Neural cell (in vitro differentiated cells): ENCODE measurements around the gene EEF2K. TPM values are rescaled to one million over a fixed set of nuclear protein-coding genes. Genes with fewer than 3 reads are reported as not detected.

Experiments used
- H2AFZ ChIP-seq: fragments of 200-600, 300-800 bp; sonication (generic), shearing (Covaris generic); 2 replicates; pipeline ENCODE4 v1.6.0; 2014; ENCODE audit warnings: low read depth, mild to moderate bottlenecking, antibody characterized with exemption, low read length, moderate library complexity
- H3F3A ChIP-seq: fragments of 200-600 bp; shearing (Covaris generic); 2 replicates; pipeline ENCODE4 v1.6.1; 2016; ENCODE audit warnings: mild to moderate bottlenecking, moderate library complexity, mixed read lengths, antibody characterized with exemption, low read length; ENCODE audit not compliant: insufficient read depth, poor library complexity, severe bottlenecking
- H3K27ac ChIP-seq: fragments of 200-600, 300-800 bp; sonication (generic), shearing (Covaris generic); 2 replicates; pipeline ENCODE4 v1.5.1; 2014; ENCODE audit warnings: mild to moderate bottlenecking, low read length, moderate library complexity
- H3K27me3 ChIP-seq: fragments of 300-800, 200-600 bp; sonication (generic), shearing (Covaris generic); 2 replicates; pipeline ENCODE4 v1.6.0; 2014; ENCODE audit warnings: mild to moderate bottlenecking, low read depth, low read length, moderate library complexity; ENCODE audit not compliant: insufficient read depth
- H3K36me3 ChIP-seq: fragments of 300-800, 200-600 bp; sonication (generic), shearing (Covaris generic); 2 replicates; pipeline ENCODE4 v1.5.1; 2014; ENCODE audit warnings: mild to moderate bottlenecking, antibody characterized with exemption, low read length, moderate library complexity; ENCODE audit not compliant: insufficient read depth
- H3K4me2 ChIP-seq: fragments of 300-800, 200-600 bp; sonication (generic), shearing (Covaris generic); 2 replicates; pipeline ENCODE4 v1.6.0; 2014; ENCODE audit warnings: mild to moderate bottlenecking, low read length
- H3K4me3 ChIP-seq: fragments of 300-800, 200-600 bp; sonication (generic), shearing (Covaris generic); 2 replicates; pipeline ENCODE4 v1.5.1; 2014; ENCODE audit warnings: mild to moderate bottlenecking, low read length, moderate library complexity
- H3K79me2 ChIP-seq: fragments of 200-600 bp; shearing (Covaris generic); replicated peaks from 2 replicates; pipeline ENCODE4 v1.6.0; 2014; ENCODE audit warnings: mild to moderate bottlenecking, low read length, moderate library complexity; ENCODE audit not compliant: insufficient read depth
- H3K9ac ChIP-seq: fragments of 300-800, 200-600 bp; sonication (generic), shearing (Covaris generic); 2 replicates; pipeline ENCODE4 v1.6.1; 2016; ENCODE audit warnings: mild to moderate bottlenecking, low read length, mixed read lengths
- H3K9me2 ChIP-seq: fragments of 200-600 bp; shearing (Covaris generic); 2 replicates; pipeline ENCODE4 v1.6.1; 2016; ENCODE audit warnings: mild to moderate bottlenecking, low read length, mixed read lengths; ENCODE audit not compliant: insufficient read depth
- H3K9me3 ChIP-seq: fragments of 200-600, 300-800 bp; sonication (generic), shearing (Covaris generic); 2 replicates; pipeline ENCODE4 v1.6.1; 2016; ENCODE audit warnings: mild to moderate bottlenecking, mixed run types, low read length, moderate library complexity, mixed read lengths
- H4K20me1 ChIP-seq: fragments of 200-600 bp; shearing (Covaris generic); 2 replicates; pipeline ENCODE4 v1.6.1; 2016; ENCODE audit warnings: mild to moderate bottlenecking, mixed run types; ENCODE audit not compliant: insufficient read depth
- EP300 ChIP-seq: fragments of 450-650 bp; conservative IDR thresholded peaks from 2 replicates; pipeline ENCODE4 v1.6.1; 2014; ENCODE audit warnings: antibody characterized with exemption, mild to moderate bottlenecking, moderate library complexity; ENCODE audit not compliant: poor library complexity, severe bottlenecking
- EZH2 ChIP-seq: fragments of 200-600, 300-800 bp; shearing (Covaris generic), sonication (generic); IDR thresholded peaks from 2 replicates; pipeline ENCODE4 v1.6.1; 2014; ENCODE audit warnings: antibody characterized with exemption, low read length, borderline replicate concordance, mild to moderate bottlenecking; ENCODE audit not compliant: insufficient read depth, poor library complexity, severe bottlenecking
- MXI1 ChIP-seq: fragments of 450-650 bp; conservative IDR thresholded peaks from 2 replicates; pipeline ENCODE4 v1.6.1; 2014; ENCODE audit warnings: antibody characterized with exemption, mild to moderate bottlenecking; ENCODE audit not compliant: poor library complexity, severe bottlenecking
- POLR2AphosphoS5 ChIP-seq: IDR thresholded peaks from 2 replicates; pipeline ENCODE4 v1.6.1; 2012
- RAD21 ChIP-seq: fragments of 450-650 bp; conservative IDR thresholded peaks from 2 replicates; pipeline ENCODE4 v1.6.1; 2014; ENCODE audit warnings: antibody characterized with exemption, mild to moderate bottlenecking, moderate library complexity
- SMC3 ChIP-seq: fragments of 450-650 bp; conservative IDR thresholded peaks from 2 replicates; pipeline ENCODE4 v1.6.1; 2014; ENCODE audit warnings: antibody characterized with exemption, mild to moderate bottlenecking, moderate library complexity; ENCODE audit not compliant: poor library complexity
- TAF1 ChIP-seq: IDR thresholded peaks from 2 replicates; pipeline ENCODE4 v1.6.1; 2012; ENCODE audit warnings: low read depth
- polyA plus RNA-seq: library from polyadenylated mRNA; depleted of rRNA; stranded (reverse); fragments of >200 nt; gene quantifications from 2 replicates; pipeline ENCODE4 v1.2.3, GENCODE V29; 2014
- TF ChIP-seq, protein P1 (sequence below): IDR thresholded peaks from 2 replicates; pipeline ENCODE4 v1.6.1; 2012; ENCODE audit warnings: borderline replicate concordance
- TF ChIP-seq, protein P2 (sequence below): fragments of 450-650 bp; IDR thresholded peaks from 2 replicates; pipeline ENCODE4 v1.5.1; 2014; ENCODE audit warnings: antibody characterized with exemption, mild to moderate bottlenecking, moderate library complexity; ENCODE audit not compliant: poor library complexity, severe bottlenecking

EEF2K gene
- polyA plus RNA-seq, 1 donor from 2014 or later: 7.2 TPM

DNA sequence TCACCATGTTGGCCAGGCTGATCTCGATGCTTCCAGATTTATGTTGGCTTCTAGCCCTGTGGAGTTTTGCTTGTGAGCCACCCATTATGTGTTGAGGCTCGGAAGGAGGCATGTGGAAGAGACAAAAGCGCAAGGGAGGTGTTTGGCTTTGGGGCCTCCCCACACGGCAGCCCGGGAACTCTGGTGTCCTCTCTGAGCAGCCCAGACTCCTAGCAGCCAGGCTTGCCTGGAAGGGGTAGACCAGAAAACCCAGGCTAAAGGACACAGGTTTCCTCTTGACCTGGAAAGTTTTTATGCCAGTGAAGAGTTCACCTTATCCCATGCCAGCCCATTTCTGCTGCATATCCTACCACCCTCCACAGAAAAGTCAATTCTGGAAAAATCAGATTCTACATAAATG is 22.7 kb upstream of the EEF2K start:
- no peaks in the 10 kb centered on the region for H3K9me3 ChIP-seq
- H4K20me1 ChIP-seq: no peaks in the 10 kb centered on the region
- H3K79me2 ChIP-seq: no peaks in the 10 kb centered on the region
- H3K9ac ChIP-seq: no peak overlapping the region
- H3F3A ChIP-seq: no peaks in the 10 kb centered on the region
- no peak overlapping the region for H3K4me3 ChIP-seq
- no peaks in the 10 kb centered on the region for H3K36me3 ChIP-seq
- no peak overlapping the region for H2AFZ ChIP-seq
- H3K4me2 ChIP-seq: no peak overlapping the region
- no peak for TF ChIP-seq TAF1
- TF ChIP-seq RAD21: no peak
- no peak for TF ChIP-seq SMC3
- no peaks in the 10 kb centered on the region for H3K9me2 ChIP-seq
- no peaks in the 10 kb centered on the region for H3K27me3 ChIP-seq
- no peak overlapping the region for H3K27ac ChIP-seq

DNA sequence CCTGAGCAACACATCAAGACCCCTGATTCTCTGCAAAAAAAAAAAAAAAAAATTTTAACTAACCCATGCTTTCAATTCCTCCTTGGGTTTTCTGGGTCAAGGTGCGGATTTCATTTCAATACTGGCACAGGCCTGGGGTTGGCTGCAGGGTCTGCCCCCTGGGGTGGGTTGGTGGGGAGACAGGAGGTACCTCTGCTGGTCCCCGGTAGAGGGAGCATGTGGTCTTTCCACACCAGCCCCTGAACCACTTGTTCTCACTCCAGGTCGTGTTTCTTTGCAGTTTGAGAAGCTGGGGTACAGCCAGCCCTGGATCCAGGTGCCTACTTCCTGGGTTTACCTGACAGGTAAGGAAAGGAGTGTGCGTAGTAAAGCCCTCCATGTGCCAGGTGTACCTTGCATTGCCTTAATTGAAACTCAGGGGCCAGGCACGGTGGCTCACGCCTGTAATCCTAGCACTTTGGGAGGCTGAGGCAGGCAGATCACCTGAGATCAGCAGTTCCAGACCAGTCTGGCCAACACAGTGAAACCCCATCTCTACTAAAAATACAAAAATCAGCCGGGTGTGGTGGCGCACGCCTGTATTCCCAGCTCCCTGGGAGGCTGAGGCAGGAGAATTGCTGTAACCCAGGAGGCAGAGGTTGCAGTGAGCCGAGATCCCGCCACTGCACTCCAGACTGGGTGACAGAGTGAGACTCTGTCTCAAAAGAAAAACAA is 22.0 kb upstream of the EEF2K start:
- H3K4me3 ChIP-seq: no peak overlapping the region
- no peaks in the 10 kb centered on the region for H3K36me3 ChIP-seq
- TF ChIP-seq RAD21: no peak
- TF ChIP-seq, protein P1, sequence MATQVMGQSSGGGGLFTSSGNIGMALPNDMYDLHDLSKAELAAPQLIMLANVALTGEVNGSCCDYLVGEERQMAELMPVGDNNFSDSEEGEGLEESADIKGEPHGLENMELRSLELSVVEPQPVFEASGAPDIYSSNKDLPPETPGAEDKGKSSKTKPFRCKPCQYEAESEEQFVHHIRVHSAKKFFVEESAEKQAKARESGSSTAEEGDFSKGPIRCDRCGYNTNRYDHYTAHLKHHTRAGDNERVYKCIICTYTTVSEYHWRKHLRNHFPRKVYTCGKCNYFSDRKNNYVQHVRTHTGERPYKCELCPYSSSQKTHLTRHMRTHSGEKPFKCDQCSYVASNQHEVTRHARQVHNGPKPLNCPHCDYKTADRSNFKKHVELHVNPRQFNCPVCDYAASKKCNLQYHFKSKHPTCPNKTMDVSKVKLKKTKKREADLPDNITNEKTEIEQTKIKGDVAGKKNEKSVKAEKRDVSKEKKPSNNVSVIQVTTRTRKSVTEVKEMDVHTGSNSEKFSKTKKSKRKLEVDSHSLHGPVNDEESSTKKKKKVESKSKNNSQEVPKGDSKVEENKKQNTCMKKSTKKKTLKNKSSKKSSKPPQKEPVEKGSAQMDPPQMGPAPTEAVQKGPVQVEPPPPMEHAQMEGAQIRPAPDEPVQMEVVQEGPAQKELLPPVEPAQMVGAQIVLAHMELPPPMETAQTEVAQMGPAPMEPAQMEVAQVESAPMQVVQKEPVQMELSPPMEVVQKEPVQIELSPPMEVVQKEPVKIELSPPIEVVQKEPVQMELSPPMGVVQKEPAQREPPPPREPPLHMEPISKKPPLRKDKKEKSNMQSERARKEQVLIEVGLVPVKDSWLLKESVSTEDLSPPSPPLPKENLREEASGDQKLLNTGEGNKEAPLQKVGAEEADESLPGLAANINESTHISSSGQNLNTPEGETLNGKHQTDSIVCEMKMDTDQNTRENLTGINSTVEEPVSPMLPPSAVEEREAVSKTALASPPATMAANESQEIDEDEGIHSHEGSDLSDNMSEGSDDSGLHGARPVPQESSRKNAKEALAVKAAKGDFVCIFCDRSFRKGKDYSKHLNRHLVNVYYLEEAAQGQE: no peak
- TF ChIP-seq TAF1: no peak
- TF ChIP-seq POLR2AphosphoS5: no peak
- TF ChIP-seq, protein P2, sequence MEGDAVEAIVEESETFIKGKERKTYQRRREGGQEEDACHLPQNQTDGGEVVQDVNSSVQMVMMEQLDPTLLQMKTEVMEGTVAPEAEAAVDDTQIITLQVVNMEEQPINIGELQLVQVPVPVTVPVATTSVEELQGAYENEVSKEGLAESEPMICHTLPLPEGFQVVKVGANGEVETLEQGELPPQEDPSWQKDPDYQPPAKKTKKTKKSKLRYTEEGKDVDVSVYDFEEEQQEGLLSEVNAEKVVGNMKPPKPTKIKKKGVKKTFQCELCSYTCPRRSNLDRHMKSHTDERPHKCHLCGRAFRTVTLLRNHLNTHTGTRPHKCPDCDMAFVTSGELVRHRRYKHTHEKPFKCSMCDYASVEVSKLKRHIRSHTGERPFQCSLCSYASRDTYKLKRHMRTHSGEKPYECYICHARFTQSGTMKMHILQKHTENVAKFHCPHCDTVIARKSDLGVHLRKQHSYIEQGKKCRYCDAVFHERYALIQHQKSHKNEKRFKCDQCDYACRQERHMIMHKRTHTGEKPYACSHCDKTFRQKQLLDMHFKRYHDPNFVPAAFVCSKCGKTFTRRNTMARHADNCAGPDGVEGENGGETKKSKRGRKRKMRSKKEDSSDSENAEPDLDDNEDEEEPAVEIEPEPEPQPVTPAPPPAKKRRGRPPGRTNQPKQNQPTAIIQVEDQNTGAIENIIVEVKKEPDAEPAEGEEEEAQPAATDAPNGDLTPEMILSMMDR: no peak
- no peak for TF ChIP-seq EZH2
- no peak for TF ChIP-seq MXI1
- no peak for TF ChIP-seq SMC3
- no peak for TF ChIP-seq EP300
- no peaks in the 10 kb centered on the region for H3K27me3 ChIP-seq
- H3K4me2 ChIP-seq: no peak overlapping the region
- H3K9me3 ChIP-seq: no peaks in the 10 kb centered on the region
- H3K9ac ChIP-seq: no peak overlapping the region
- H3F3A ChIP-seq: no peaks in the 10 kb centered on the region
- H4K20me1 ChIP-seq: no peaks in the 10 kb centered on the region
- no peaks in the 10 kb centered on the region for H3K79me2 ChIP-seq
- no peak overlapping the region for H2AFZ ChIP-seq
- no peak overlapping the region for H3K27ac ChIP-seq
- no peaks in the 10 kb centered on the region for H3K9me2 ChIP-seq
